Effector CD8-positive, alpha-beta T cell (primary cell): Measurements from ENCODE around the gene STPG4.
"Not testable (repeated sequence)": the region's sequence is repeated elsewhere in the genome, so short reads cannot be mapped to it uniquely, and the experiment has no call there.

Experiments
- DNase-seq: peaks from one replicate; lab custom pipeline; 2025; lab: John Stamatoyannopoulos, UW
- total RNA-seq, 4 experiments: gene quantifications; one replicate each; lab custom pipeline; 2026; lab: John Stamatoyannopoulos, UW

Gene STPG4
- total RNA-seq, result 0 to 0.85 (median 0.18) reads per million in 4 experiments

DNA sequence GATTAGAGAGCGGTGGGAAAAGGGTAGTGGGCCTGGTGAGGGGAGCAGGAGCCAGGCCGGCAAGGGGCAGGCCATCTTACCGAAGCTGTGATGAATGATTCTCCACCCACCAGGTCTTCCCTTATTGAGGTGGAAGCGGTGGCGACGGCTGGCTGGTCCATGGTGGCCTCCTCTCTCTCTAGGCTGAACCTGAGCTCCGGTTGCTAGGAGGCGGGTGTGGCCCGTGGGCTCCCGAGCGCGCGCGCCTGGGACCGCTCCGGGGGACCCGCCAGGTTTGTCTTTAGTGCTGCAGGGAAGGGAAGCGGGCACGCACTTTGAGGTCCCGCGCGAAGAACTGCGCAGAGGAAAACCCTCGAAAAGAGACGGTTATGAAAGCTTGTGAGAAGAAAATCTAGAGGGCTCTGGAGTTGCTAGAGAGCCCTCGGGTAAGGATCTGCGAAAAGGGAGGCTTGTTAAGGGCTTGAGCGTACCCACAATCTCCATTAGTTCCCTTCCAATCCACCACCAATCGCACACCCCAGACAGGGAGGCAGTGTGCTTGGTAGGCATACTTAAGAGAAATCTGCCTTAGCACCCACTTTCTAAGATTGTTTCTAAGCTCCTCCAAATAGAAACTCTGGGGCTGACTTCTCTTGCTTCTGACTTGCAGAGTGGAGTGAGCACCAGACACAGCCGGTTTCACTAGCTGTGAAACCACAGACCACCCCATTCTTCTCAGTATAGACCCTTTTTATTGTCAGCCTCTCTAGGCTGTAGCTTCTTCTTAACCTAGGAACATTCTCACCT is at the start of gene STPG4:
STPG4 (minus strand) TSS at position 218 of the 786 bp plus-strand sequence; CDS start at position 161, 57 bp downstream.
- DNase-seq, result no peak

DNA sequence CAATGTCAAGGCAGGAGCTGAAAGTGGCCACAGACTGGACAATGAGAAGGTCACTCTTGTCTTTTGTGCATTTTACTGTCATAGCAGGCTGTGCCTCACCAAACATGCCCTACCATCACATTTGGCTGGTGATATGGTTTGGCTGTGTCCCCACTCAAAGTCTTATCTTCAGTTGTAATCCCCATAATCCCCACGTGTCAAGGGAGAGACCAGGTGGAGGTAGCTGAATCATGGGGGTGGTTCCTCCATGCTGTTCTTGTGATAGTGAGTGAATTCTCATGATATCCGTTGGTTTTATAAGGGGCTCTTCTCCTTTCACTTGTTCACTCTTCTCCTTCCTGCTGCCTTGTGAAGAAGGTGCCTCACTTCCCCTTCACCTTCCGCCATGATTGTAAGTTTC is 49.6 kb upstream of the STPG4 start:
- no peak for DNase-seq

- no peak for DNase-seq
Measured at GRCh38 chr2:47203995-47204394, 48.9 kb upstream of the STPG4 start.

GRCh38 chr2:47201224-47201623 is 46.1 kb upstream of the STPG4 start:
- no peak for DNase-seq

DNA sequence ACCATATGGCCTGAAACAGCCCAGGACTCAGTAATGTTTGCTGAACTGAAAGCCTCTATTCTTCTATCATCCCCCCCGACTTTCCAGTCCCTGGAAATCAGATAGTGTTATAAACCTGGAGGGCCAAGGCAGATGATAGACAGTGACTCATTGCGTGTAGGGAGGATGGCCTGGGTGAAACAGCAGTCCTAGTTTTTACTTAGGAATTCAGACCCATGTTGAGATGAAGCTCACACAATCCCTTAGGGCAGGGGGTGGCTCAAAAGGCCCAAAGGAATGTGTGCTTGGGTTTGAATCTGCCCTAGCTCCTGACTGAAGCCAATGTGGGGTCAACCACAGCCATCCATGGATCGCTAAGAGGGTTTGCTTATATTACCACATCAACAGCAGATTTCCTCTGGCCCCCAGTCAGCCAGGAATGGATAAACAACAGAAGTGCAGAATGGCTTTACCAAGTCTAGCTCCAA is 43.9 kb upstream of the STPG4 start:
- no peak for DNase-seq

DNA sequence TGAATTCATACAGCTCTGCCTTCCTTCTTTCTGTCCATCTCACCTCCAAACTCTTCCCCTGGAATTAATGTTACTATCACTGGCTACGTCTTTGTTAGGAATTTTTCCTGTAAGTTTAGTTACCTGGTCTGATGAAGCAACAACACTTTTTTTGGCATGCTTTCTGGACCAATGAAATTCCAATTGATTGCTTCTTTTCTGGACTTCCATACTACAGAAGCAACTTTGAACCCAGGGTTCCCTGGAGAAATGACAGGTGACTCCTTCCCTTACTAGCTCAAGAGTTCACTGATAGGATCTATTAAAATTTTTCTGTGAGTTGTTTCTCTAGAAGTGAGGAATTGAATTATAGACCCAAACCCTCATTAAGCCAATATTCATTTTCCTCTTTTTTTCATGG is 41.4 kb upstream of the STPG4 start:
- DNase-seq, result no peak

DNA sequence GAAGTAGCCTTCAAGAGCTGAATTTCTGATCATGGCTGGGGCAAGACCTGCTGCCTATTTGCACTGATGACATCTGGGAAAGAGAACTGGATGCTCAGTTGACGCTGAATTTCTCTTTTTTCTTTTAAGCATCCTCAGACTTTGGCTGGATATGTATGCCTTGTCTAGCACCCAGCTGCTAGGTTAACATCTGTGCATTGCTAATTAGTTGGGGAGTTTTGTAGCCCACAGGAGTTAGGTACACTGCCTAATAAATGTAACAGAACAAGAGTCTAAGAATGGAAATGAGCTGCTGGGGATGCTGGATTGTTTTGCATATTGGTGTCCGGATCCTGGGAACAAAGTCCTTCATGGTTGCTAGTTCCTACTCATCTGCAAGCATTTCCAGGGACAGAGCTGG is 40.9 kb upstream of the STPG4 start:
- no peak for DNase-seq

DNA sequence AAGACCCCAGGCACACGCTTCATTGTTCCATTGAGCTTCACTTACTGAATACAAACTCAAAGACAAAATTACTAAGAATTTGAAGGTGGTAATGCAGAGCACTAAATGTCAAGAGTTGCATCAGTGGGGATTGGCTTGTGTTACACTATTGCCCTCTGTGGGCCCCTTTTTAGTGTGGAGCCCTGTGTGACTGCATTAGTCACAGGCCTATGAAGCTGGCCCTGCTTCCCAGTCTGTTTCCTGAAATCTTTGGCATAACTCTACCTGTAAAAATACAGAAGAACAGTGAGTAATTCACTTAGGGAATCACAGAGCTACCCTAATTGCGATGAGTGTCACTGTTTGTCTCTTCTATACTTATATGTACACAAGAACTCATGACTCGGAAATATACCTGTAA is 40.0 kb upstream of the STPG4 start:
- DNase-seq, result no peak

- no peak for DNase-seq
Measured at GRCh38 chr2:47194410-47194809, 39.3 kb upstream of the STPG4 start.

GRCh38 chr2:47193607-47194006 is 38.5 kb upstream of the STPG4 start:
- DNase-seq, result no peak

DNA sequence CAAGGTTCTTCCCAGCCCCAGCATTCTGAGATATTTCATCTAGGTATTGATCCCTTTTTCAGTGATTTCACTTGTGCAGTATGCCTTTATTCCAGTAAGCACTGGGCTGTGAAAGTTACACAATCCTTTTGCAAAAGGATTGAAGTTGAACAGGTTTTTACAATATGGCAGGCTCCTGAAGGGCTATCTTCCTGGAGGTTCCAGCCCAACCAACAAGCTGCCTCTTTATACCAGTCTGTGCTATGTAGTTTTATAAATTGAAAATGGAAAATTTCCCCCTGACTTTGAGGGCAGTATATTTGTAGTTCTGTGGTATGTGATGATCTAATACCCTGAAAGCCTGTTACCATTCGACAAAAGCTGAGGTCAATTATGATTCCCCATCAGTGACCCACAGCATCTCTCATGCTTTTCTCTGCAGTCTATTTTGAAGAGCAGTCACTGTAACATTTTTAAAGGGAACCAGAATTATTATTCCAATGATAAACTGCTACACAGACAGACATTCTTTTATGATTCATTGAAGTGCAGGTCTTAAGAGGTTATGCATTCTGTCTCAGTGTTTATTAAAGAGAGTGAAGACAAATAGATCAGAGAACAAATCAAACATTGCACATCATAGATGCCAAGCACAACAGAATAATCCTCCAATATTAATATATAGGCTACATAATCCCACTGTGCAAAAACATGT is 35.2 kb upstream of the STPG4 start:
- no peak for DNase-seq

- no peak for DNase-seq
Measured at GRCh38 chr2:47189635-47190034, 34.5 kb upstream of the STPG4 start.

- no peak for DNase-seq
Measured at GRCh38 chr2:47187069-47187468, 32.0 kb upstream of the STPG4 start.

GRCh38 chr2:47186351-47186750 is 31.2 kb upstream of the STPG4 start:
- no peak for DNase-seq

DNA sequence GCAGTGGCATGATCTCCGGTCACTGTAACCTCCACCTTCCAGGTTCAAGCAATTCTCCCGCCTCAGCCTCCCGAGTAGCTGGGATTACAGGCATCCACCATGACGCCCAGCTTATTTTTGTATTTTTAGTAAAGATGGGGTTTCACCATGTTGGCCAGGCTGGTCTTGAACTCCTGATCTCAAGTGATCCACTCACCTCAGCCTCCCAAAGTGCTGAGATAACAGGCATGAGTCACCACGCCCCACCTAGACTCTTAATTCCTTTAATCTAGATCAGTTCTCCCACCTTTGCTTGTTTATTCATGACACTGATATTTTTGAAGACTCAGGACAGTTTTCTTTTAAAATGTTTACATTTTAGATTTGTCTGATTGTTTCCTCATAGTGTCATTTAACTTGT is 30.0 kb upstream of the STPG4 start:
- DNase-seq, result not testable (repeated sequence)

DNA sequence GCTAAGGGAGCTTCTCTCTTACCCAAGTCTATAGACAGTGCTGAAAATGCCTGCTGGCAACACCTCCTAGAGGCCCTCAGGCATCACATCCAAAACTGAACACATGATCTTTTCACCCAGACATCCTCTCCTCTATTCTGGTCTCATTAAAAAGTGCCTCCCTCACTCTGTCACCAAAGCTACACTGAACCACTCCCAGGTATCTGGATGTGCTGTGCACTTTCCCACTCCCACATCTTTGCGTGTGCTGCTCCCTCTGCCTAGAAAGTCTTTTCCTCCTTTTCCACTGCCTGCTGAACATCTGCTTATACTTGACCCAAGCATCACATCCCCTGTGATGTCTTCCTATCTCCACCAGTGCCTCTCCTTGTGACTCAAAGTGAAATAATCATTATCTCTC is 26.1 kb upstream of the STPG4 start:
- DNase-seq, result no peak

DNA sequence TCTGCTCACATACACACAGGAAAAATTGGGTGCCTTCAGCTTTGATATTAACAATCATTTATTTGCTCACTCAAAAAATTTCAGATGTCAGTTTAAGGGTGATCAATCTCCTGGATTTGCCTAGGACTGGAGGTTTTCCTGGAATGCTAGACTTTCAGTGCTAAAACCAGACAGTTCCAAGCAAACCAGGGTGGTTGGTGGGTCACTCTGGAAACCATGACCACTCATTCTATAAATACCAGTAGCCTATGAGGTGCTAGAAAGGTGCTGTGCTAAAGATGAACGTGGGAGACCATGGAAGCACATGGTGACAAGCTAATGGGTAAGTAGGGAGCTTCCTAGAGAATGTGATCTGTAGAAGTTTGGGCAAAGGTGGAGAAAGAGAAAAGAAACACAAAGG is 25.4 kb upstream of the STPG4 start:
- no peak for DNase-seq

DNA sequence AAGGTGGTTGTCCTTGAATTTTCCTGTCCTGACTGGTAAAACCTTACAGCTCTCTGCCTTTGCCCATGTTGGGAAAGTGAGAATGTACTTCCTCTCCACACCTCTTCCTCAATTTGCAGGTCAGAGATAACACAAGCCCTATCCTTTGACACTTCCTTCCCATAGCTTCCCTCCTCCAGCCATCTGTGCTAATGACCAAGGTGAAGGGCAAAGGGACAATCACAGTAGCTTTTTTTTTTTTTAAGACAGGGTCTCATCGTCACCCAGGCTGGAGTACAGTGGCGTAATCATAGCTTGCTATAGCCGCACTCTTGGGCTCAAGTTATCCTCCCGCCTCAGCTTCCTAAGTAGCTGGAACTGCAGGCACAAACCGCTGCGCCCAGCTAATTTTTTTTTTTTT is 24.3 kb upstream of the STPG4 start:
- no peak for DNase-seq

- DNase-seq, result no peak
Measured at GRCh38 chr2:47178341-47178740, 23.2 kb upstream of the STPG4 start.

DNA sequence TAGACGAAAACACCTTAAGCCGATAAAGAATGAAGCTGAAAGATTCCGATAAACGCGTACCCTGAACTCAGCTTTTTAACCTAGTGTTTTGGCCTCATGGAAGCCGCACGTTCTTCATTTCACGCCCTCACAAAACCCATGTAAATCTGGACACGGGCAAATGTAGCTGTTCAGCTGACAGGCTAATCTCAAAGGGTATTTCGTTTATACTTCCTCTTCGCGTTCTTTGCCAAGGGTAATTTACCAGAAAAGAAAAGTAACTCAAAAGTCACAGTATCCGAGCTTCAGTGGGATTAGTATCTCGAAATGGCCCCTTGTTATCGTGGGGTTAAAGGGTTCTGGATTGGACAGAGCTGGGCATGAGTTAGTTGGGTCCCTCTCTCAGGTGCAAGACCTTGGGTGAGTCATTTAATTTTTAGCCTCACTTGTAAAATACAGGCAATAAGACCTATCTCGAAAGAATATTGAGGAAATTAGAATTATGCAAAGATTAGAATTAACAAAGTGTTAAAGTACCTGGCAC is 22.0 kb upstream of the STPG4 start:
- DNase-seq, result no peak

DNA sequence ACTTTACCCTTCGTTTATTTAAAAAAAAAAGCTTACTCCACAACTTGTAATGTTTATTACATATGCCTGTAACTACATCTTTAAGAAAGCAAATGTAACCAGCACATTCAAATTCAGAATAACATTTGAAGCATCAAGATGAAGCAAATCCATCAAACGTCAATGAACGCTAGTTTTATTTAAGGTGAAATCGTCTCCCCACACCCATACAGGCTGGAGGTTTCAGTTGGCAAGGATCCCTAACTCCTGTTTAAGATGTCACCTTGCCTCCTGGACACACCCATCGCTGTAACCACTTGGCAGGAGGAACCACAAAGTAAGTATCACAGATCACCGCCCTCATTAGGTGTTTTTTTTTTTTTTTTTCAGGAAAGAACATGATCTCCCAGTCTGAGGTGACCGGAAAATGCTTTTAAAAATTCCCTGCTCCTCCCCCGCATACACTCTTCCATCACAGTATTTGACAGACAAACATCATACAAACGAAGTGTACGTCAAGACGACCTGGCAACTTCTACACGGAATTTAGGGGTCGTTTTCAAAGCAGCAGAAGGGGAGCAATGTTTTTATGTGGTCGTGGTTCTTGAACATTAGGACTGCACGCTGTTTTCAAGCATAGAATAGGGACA is 19.7 kb upstream of the STPG4 start:
- peak; percentile 26 for DNase-seq

DNA sequence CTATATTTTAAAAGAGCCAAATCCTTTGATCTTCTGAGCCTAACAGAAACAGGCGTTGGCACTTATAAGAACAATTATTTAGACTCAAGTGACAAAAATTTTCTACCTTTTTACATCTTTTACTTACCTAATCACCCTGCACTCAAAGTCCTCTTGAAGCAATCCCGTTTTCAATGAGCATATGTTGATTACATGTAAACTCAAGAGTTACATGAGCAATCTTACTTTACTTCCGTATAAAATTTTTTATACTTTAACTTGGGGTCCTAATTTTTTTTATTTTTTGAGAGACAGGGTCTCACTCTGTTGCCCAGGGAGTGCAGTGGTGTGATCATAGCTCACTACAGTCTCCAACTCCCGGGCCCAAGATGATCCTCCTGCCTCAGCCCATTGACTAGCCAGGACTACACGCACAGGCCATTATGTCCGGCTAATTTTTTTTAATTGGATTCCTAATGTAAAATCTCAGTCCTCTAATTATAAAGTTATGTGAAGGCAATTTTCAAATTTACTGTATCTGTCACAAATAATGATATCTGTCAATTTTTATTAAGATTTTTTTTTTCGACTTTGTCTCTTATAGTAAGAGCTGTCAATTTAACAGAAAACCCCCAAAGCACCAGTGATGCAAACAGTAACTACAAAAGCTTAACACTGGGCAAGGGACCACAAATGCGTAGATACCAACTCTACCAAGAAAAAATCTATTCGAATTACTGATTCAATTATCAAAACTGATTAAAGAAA is 19.1 kb upstream of the STPG4 start:
- DNase-seq, result no peak
